ENCODE measurements around the gene MYBPC2. TPM values are rescaled to one million over a fixed set of nuclear protein-coding genes. Genes with fewer than 3 reads are reported as not detected.

MYBPC2 gene
- total RNA-seq, 1 donor, result not detected

DNA sequence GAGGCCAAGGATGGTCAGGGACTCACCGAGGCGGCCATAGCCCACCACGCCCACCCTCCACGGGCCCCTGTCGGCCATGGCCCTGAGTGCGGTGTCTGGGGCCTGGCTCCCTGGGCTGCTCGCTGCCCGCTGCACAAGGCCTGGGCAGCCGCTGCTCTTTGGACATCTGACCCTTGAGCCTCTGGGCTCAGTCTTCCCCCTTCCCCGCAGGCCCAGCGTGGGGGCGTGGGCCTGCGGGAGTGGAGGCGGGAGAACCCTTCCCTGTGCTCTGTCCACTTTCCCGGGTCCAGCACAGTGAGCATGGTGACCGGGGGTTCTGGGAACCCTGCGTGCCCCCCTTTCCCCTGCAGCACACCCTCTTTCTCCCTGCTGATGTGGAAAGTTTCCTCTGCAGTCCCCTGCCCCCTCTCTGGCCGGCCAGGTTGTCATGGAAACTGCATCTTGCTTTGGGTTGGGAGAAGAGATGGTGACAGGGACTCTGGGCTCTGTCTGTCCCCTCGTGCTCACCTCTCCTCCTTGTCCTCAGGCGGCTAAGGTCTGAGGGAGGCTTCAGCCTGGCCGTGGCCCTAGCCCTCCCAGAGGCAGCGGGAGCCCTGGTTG lies 81.2 kb downstream of the MYBPC2 start, which contains the start of gene ASPDH:
ASPDH (minus strand) TSS at position 168 of the 600 bp plus-strand sequence; CDS start at position 78, 90 bp downstream.
- no peak within 1 kb of the TSS for H3K4me3 ChIP-seq (ENCODE audit: low read depth, low read length)
- DNase-seq (ENCODE audit: low read depth), result no peak
- TF ChIP-seq, protein P1, sequence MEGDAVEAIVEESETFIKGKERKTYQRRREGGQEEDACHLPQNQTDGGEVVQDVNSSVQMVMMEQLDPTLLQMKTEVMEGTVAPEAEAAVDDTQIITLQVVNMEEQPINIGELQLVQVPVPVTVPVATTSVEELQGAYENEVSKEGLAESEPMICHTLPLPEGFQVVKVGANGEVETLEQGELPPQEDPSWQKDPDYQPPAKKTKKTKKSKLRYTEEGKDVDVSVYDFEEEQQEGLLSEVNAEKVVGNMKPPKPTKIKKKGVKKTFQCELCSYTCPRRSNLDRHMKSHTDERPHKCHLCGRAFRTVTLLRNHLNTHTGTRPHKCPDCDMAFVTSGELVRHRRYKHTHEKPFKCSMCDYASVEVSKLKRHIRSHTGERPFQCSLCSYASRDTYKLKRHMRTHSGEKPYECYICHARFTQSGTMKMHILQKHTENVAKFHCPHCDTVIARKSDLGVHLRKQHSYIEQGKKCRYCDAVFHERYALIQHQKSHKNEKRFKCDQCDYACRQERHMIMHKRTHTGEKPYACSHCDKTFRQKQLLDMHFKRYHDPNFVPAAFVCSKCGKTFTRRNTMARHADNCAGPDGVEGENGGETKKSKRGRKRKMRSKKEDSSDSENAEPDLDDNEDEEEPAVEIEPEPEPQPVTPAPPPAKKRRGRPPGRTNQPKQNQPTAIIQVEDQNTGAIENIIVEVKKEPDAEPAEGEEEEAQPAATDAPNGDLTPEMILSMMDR (IDR thresholded peaks at IDR 0.05; ENCODE audit: insufficient read depth, low read length), result no peak

DNA sequence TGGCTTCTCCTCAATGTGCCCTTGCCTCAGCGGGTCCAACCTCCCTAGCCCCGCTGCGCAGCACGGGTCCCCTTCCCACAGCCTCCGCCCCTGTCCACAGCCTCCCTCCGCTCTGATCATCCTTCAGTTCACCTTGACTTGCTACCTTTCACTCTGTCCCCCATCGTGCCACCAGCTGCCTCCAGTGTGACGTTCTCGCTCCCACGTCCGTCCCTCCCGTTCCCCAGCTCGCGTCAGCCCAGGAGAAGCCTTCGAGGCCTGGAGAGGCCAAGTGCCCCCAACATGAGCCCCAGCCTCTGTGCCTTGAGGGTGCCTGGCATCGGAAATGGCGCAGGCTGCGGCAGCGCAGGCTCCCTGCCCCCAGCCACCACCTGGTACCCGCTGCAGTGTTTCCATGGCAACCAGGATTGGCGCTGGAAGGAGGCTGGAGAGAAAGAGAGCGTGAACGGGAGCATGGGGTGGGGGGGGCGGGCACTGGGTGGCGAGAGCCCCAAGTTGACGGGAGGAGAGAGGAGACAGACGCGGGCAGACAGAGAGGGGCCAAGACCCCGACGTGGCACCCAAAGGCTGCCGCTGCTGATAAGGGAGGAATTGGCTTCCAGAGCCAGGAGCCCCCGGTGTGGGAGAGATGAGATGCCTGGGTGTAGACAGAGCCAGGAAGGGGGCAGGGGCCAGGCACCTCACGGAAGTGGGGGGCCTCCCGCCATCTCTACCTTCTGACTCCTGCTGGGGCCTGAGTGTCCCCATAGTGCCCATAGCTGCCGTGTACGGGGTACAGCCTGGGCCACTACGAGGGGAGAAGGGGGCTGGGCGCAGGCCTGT lies 81.9 kb downstream of the MYBPC2 start:
- H3K4me3 ChIP-seq (ENCODE audit: low read depth, low read length), result no peak overlapping the region
- TF ChIP-seq, protein P1 (IDR thresholded peaks at IDR 0.05; ENCODE audit: insufficient read depth, low read length), result no peak
- DNase-seq (ENCODE audit: low read depth), result no peak

DNA sequence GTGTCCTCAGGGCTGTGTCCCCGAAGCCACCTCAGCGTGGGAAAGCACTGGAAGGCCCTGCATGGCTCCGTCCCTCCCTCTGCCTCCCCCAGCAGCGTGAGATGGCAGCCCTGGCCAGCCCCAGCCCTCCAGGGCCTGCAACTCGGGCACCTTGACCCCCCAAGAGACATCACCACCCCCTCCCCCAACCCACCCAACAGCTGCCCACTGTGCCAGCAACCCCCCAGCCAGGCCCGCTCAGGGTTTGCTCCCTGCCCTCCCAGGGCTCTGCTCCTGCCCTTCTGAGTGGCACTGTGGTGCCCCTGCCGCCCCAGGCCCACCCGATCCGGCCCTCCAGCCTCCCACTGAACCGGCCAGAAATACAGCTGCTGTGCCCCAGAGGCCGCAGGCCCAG lies 82.5 kb downstream of the MYBPC2 start:
- TF ChIP-seq, protein P1 (IDR thresholded peaks at IDR 0.05; ENCODE audit: insufficient read depth, low read length), result no peak
- no peak overlapping the region for H3K4me3 ChIP-seq (ENCODE audit: low read depth, low read length)
- no peak for DNase-seq (ENCODE audit: low read depth)

Other genes starting within 250 kb of the MYBPC2 start
- gene MYH14, start 229.3 kb upstream of the MYBPC2 start, total RNA-seq (ENCODE audit: low replicate concordance), result not detected in 2 replicates
- not detected in 2 replicates for gene KCNC3, start 103.5 kb upstream of the MYBPC2 start, total RNA-seq (ENCODE audit: low replicate concordance)
- not detected in 2 replicates for gene NAPSA, start 67.3 kb upstream of the MYBPC2 start, total RNA-seq (ENCODE audit: low replicate concordance)
- gene NR1H2, start 56.4 kb upstream of the MYBPC2 start, total RNA-seq (ENCODE audit: low replicate concordance), result 47.7 and 59.7 TPM in 2 replicates
- 8.8 and 29.3 TPM in 2 replicates for gene POLD1, start 48.5 kb upstream of the MYBPC2 start, total RNA-seq (ENCODE audit: low replicate concordance)
- gene SPIB, start 14.0 kb upstream of the MYBPC2 start, total RNA-seq (ENCODE audit: low replicate concordance), result not detected in 2 replicates
- 22.8 and 35.2 TPM in 2 replicates for gene EMC10, start 43.6 kb downstream of the MYBPC2 start, total RNA-seq (ENCODE audit: low replicate concordance)
- gene GARIN5A, start 44.0 kb downstream of the MYBPC2 start, total RNA-seq (ENCODE audit: low replicate concordance), result not detected in 2 replicates
- 12.1 and 26.7 TPM in 2 replicates for gene JOSD2, start 78.3 kb downstream of the MYBPC2 start, total RNA-seq (ENCODE audit: low replicate concordance)
- not detected in 2 replicates for gene ASPDH, start 81.0 kb downstream of the MYBPC2 start, total RNA-seq (ENCODE audit: low replicate concordance)
- not detected in 2 replicates for gene LRRC4B, start 135.5 kb downstream of the MYBPC2 start, total RNA-seq (ENCODE audit: low replicate concordance)
- 0.09 TPM in 1 of 2 replicates, not detected in the other for gene SYT3, start 207.0 kb downstream of the MYBPC2 start, total RNA-seq (ENCODE audit: low replicate concordance)
- not detected in 2 replicates for gene C19orf81, start 216.6 kb downstream of the MYBPC2 start, total RNA-seq (ENCODE audit: low replicate concordance)